SU-DHL-6 (cell line): ENCODE data around the gene TXNRD2.
"Not testable (repeated sequence)": the region's sequence is repeated elsewhere in the genome, so short reads cannot be mapped to it uniquely, and the experiment has no call there.

ENCODE experiments used
- H2AFZ ChIP-seq: fragments of 200-600 bp; sonication (generic); 2 replicates; pipeline ENCODE4 v1.6.1; 2014; ENCODE audit warnings: low read depth, mild to moderate bottlenecking, moderate library complexity, mixed read lengths, antibody characterized with exemption, low read length; ENCODE audit not compliant: severe bottlenecking
- H3F3A ChIP-seq: fragments of 200-600 bp; shearing (Covaris generic); 2 replicates; pipeline ENCODE4 v1.6.0; 2016; ENCODE audit warnings: antibody characterized with exemption, mild to moderate bottlenecking; ENCODE audit not compliant: insufficient read depth
- H3K27ac ChIP-seq: fragments of 200-600 bp; sonication (generic); 2 replicates; pipeline ENCODE4 v1.5.1; 2016; ENCODE audit warnings: low read depth, mild to moderate bottlenecking, low read length, moderate library complexity, mixed read lengths
- H3K27me3 ChIP-seq: fragments of 200-600 bp; sonication (generic), shearing (Covaris generic); 2 replicates; pipeline ENCODE4 v1.6.0; 2014; ENCODE audit warnings: mild to moderate bottlenecking, low read length
- H3K36me3 ChIP-seq: fragments of 200-600 bp; sonication (generic); 2 replicates; pipeline ENCODE4 v1.6.1; 2014; ENCODE audit warnings: mild to moderate bottlenecking, low read length, mixed read lengths
- H3K4me2 ChIP-seq: fragments of 300-600, 200-600 bp; shearing (Covaris generic), sonication (generic); 2 replicates; pipeline ENCODE4 v1.6.0; 2014; ENCODE audit warnings: low read length, low read depth, mild to moderate bottlenecking; ENCODE audit not compliant: poor library complexity, severe bottlenecking
- H3K4me3 ChIP-seq: fragments of 200-600 bp; sonication (generic); 2 replicates; pipeline ENCODE4 v1.5.1; 2014; ENCODE audit warnings: antibody characterized with exemption, low read length, mild to moderate bottlenecking, mixed read lengths; ENCODE audit not compliant: insufficient read depth, poor library complexity, severe bottlenecking
- H3K79me2 ChIP-seq: fragments of 200-600 bp; sonication (generic); 2 replicates; pipeline ENCODE4 v1.6.1; 2014; ENCODE audit warnings: mild to moderate bottlenecking, low read length, moderate library complexity; ENCODE audit not compliant: insufficient read depth
- H3K9ac ChIP-seq: fragments of 200-600 bp; sonication (generic); 2 replicates; pipeline ENCODE4 v1.7.0; 2014; ENCODE audit warnings: mild to moderate bottlenecking, low read length
- H3K9me2 ChIP-seq: fragments of 200-600 bp; sonication (generic); replicated peaks from 2 replicates; pipeline ENCODE4 v1.6.1; 2014; ENCODE audit warnings: low read length; ENCODE audit not compliant: insufficient read depth
- H3K9me3 ChIP-seq: fragments of 200-600 bp; sonication (generic); 2 replicates; pipeline ENCODE4 v1.6.1; 2014; ENCODE audit warnings: low read length, mixed read lengths; ENCODE audit not compliant: insufficient read depth
- H4K20me1 ChIP-seq: fragments of 200-600 bp; sonication (generic); 2 replicates; pipeline ENCODE4 v1.6.1; 2014; ENCODE audit warnings: low read depth, mild to moderate bottlenecking, antibody characterized with exemption, low read length, moderate library complexity, mixed read lengths
- CTCF ChIP-seq: fragments of 200-600 bp; sonication (generic); IDR thresholded peaks from one replicate; pipeline ENCODE4 v1.5.1; 2017; ENCODE audit warnings: antibody characterized with exemption, mild to moderate bottlenecking, low read length, moderate library complexity; ENCODE audit not compliant: insufficient read depth, poor library complexity, severe bottlenecking
- EZH2phosphoT487 ChIP-seq: fragments of 200-600 bp; sonication (generic), shearing (Covaris generic); conservative IDR thresholded peaks from 2 replicates; pipeline ENCODE4 v1.6.1; 2018; ENCODE audit warnings: mild to moderate bottlenecking, antibody characterized with exemption, low read length, moderate library complexity, mixed read lengths

The TXNRD2 gene

GRCh38 chr22:19937616-19938473 is 3.8 kb downstream of the TXNRD2 start:
- H3K9me2 ChIP-seq = no peaks in the 10 kb centered on the region
- no peak overlapping the region for H3K9ac ChIP-seq
- peaks cover 11% of the 10 kb centered on the region for H3K79me2 ChIP-seq
- no peak overlapping the region for H3K27ac ChIP-seq
- no peaks in the 10 kb centered on the region for H3K36me3 ChIP-seq
- no peak overlapping the region for H2AFZ ChIP-seq
- H4K20me1 ChIP-seq = no peaks in the 10 kb centered on the region
- H3K9me3 ChIP-seq = no peaks in the 10 kb centered on the region
- H3K4me2 ChIP-seq = no peak overlapping the region
- no peak overlapping the region for H3K4me3 ChIP-seq
- TF ChIP-seq EZH2phosphoT487 (no peak), CTCF (no peak)
- no peaks in the 10 kb centered on the region for H3K27me3 ChIP-seq
- H3F3A ChIP-seq = no peaks in the 10 kb centered on the region

- Histone ChIP-seq H3K79me2 (no peaks in the 10 kb centered on the region), H3F3A (no peaks in the 10 kb centered on the region), H4K20me1 (no peaks in the 10 kb centered on the region), H3K36me3 (no peaks in the 10 kb centered on the region), H3K27me3 (no peaks in the 10 kb centered on the region), H3K27ac (no peak overlapping the region), H3K9ac (no peak overlapping the region), H3K4me2 (no peak overlapping the region), H3K9me2 (no peaks in the 10 kb centered on the region), H3K4me3 (no peak overlapping the region), H2AFZ (no peak overlapping the region), H3K9me3 (no peaks in the 10 kb centered on the region)
- TF ChIP-seq CTCF (no peak), EZH2phosphoT487 (no peak)
Observed at GRCh38 chr22:19936513-19936912, 5.1 kb downstream of the TXNRD2 start.

- H3F3A ChIP-seq, H3K9ac ChIP-seq, H3K79me2 ChIP-seq, H3K9me2 ChIP-seq, H3K27ac ChIP-seq, H3K4me3 ChIP-seq, H3K4me2 ChIP-seq, H3K36me3 ChIP-seq, H2AFZ ChIP-seq, H3K27me3 ChIP-seq, H4K20me1 ChIP-seq, H3K9me3 ChIP-seq: not testable (repeated sequence)
Observed at GRCh38 chr22:19935123-19935718, 6.4 kb downstream of the TXNRD2 start.
